Spleen (tissue), 11 donors: Measurements from ENCODE around the gene BIRC5. TPM values are rescaled to one million over a fixed set of nuclear protein-coding genes. Genes with fewer than 3 reads are reported as not detected.
A peak's percentile ranks its signal among the peaks of the same experiment; 100 is the strongest.

Experiments used
- DNase-seq: peaks from one replicate; pipeline ENCODE4 v3.0.0-alpha.2; 2020
- H3K27ac ChIP-seq, 8 donors: fragments of 200-600 bp; sonication (generic) in 7 of 8; 1 replicate in 4 of 8; 2 replicates in 4 of 8; pipeline versions ENCODE4 v1.5.0 to v1.8.0; 2016 to 2021; ENCODE audit warnings: inconsistent platforms in 4 of 8, mild to moderate bottlenecking in 4 of 8, moderate library complexity in 1 of 8
- H3K27me3 ChIP-seq, 7 donors: fragments of 200-600 bp; sonication (generic) in 6 of 7; replicated peaks in 1 of 7; 1 replicate in 4 of 7; 2 replicates in 3 of 7; pipeline versions ENCODE4 v1.5.0 to v1.8.0; 2016 to 2021; ENCODE audit warnings: inconsistent platforms in 3 of 7, mild to moderate bottlenecking in 1 of 7
- H3K36me3 ChIP-seq, 6 donors: fragments of 200-600 bp; sonication (generic) in 5 of 6; 1 replicate in 4 of 6; 2 replicates in 2 of 6; pipeline versions ENCODE4 v1.5.0 to v1.8.0; 2016 to 2021; ENCODE audit warnings: inconsistent platforms in 2 of 6
- H3K4me1 ChIP-seq, 6 donors: fragments of 200-600 bp; sonication (generic) in 5 of 6; 1 replicate in 3 of 6; 2 replicates in 3 of 6; pipeline versions ENCODE4 v1.5.0 to v1.8.0; 2016 to 2021; ENCODE audit warnings: inconsistent platforms in 3 of 6
- H3K4me3 ChIP-seq, 8 donors: fragments of 200-600 bp; sonication (generic) in 7 of 8; 1 replicate in 4 of 8; 2 replicates in 4 of 8; pipeline versions ENCODE4 v1.5.0 to v1.8.0; 2016 to 2021; ENCODE audit warnings: inconsistent platforms in 4 of 8, mild to moderate bottlenecking in 4 of 8, moderate library complexity in 2 of 8
- H3K9me3 ChIP-seq, 8 donors: fragments of 200-600 bp; sonication (generic) in 7 of 8; 1 replicate in 4 of 8; 2 replicates in 4 of 8; pipeline versions ENCODE4 v1.5.0 to v1.8.0; 2016 to 2021; ENCODE audit warnings: inconsistent platforms in 4 of 8
- POLR2A ChIP-seq, 3 donors: fragments of 450-650 bp; IDR thresholded peaks; one replicate each; pipeline ENCODE4 v1.5.1; 2017; ENCODE audit warnings: antibody characterized with exemption in 3 of 3, mild to moderate bottlenecking in 1 of 3
- POLR2AphosphoS5 ChIP-seq, 3 donors: sonication (generic); formaldehyde crosslinking; IDR thresholded peaks; one replicate each; pipeline ENCODE4 v1.5.1; 2017; ENCODE audit warnings: antibody characterized with exemption in 3 of 3
- WGBS, 5 donors: extraction: QIAGEN DNeasy Blood & Tissue Kit in 3 of 5; methylation state at CpG; one replicate each; pipeline versions ENCODE4 v1.1.5 to v1.1.7; 2013 to 2018; 5-methylcytosine and 5-hydroxymethylcytosine counted together
- intact Hi-C: fragments of 100-400 bp; cut with DNase I; formaldehyde crosslinking; loops from one replicate; pipeline ENCODE4 v1.15.0; 2023; ENCODE audit warnings: low total_unique reads
- polyA plus RNA-seq, 3 donors: library from polyadenylated mRNA; stranded (reverse); fragments of 200-250 nt; gene quantifications; one replicate each; pipeline ENCODE4 v1.2.1, GENCODE V29; 2013
- total RNA-seq, 7 donors: library from RNA; depleted of rRNA in 3 of 7; stranded (reverse); fragments of >200 nt in 3 of 7; fragmentation: NEBNext Ultra II Directional in 4 of 7; extraction: Animal tissue kit (Norgen Biotek cat#: 25700) in 4 of 7; gene quantifications; one replicate each; pipeline versions ENCODE4 v1.1.0 to v1.2.1, GENCODE V29; 2016 to 2021
- TF ChIP-seq, protein P1 (sequence below), 11 experiments: fragments of 200-600 bp in 7 of 11; fragments of 450-650 bp in 4 of 11; sonication (generic) in 4 of 11; IDR thresholded peaks in 8 of 11; conservative IDR thresholded peaks in 3 of 11; 1 replicate in 7 of 11; 2 replicates in 4 of 11; pipeline versions ENCODE4 v1.4.0 to v1.8.0; 2016 to 2021; ENCODE audit warnings: antibody characterized with exemption in 11 of 11, inconsistent platforms in 4 of 11, mild to moderate bottlenecking in 1 of 11
- donor health status: healthy with polysubstance abuse.
- donor health status: DM: no; HTN: no; CAD: no; lungs with moderate emphysema.
- donor health status: DM: no; HTN: no; CAD: no.
- donor health status: Bipolar disorder and iron deficiency.
- donor health status: healthy.
- donor health status: DM: no; HTN: no; CAD: no.
- donor health status: DM: yes; HTN: yes; CAD: no.

The BIRC5 gene
- total and polyA plus RNA-seq, 10 donors, result 2.1 to 11.9 (median 6.7) TPM

DNA sequence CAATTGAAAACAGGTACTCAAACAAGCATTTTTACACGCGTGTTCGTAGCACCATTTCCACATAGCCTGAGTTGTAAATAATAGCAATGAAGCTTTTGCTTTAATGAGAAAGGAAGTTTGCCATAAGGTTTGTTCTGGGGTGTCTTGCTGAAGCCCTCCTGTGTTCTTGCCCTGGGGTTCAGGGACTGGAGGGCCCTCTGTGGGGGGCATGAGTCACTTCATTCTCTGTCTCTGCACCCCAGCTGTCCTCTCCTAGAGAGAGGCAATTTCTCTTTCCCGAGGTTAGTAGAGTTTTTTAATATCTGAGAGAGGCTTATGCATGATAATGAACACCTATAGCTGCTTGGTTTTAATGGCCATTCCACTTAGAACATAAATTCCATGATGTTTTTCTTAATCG lies 17.3 kb upstream of the BIRC5 start:
- intact Hi-C loops, result no loop called here
- no peak for DNase-seq
- no peak overlapping the region for H3K4me3 ChIP-seq
- no peak for TF ChIP-seq POLR2AphosphoS5 (IDR thresholded peaks at IDR 0.05)
- TF ChIP-seq, protein P1, sequence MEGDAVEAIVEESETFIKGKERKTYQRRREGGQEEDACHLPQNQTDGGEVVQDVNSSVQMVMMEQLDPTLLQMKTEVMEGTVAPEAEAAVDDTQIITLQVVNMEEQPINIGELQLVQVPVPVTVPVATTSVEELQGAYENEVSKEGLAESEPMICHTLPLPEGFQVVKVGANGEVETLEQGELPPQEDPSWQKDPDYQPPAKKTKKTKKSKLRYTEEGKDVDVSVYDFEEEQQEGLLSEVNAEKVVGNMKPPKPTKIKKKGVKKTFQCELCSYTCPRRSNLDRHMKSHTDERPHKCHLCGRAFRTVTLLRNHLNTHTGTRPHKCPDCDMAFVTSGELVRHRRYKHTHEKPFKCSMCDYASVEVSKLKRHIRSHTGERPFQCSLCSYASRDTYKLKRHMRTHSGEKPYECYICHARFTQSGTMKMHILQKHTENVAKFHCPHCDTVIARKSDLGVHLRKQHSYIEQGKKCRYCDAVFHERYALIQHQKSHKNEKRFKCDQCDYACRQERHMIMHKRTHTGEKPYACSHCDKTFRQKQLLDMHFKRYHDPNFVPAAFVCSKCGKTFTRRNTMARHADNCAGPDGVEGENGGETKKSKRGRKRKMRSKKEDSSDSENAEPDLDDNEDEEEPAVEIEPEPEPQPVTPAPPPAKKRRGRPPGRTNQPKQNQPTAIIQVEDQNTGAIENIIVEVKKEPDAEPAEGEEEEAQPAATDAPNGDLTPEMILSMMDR (IDR thresholded peaks at IDR 0.05 in 8 of 11, conservative IDR thresholded peaks at IDR 0.05 in 3 of 11), result no peak
- H3K36me3 ChIP-seq, result peaks cover 0 to 52% (median 4%) of the 10 kb centered on the region in 6 donors
- peaks cover 0 to 19% (median 3%) of the 10 kb centered on the region in 6 donors for H3K4me1 ChIP-seq
- H3K27ac ChIP-seq, result no peak overlapping the region
- no peaks in the 10 kb centered on the region for H3K9me3 ChIP-seq
- H3K27me3 ChIP-seq, result no peaks in the 10 kb centered on the region
- WGBS, 5 donors, result 77 to 94% (median 92%) methylated on average over 5 of the region's 5 CpGs

DNA sequence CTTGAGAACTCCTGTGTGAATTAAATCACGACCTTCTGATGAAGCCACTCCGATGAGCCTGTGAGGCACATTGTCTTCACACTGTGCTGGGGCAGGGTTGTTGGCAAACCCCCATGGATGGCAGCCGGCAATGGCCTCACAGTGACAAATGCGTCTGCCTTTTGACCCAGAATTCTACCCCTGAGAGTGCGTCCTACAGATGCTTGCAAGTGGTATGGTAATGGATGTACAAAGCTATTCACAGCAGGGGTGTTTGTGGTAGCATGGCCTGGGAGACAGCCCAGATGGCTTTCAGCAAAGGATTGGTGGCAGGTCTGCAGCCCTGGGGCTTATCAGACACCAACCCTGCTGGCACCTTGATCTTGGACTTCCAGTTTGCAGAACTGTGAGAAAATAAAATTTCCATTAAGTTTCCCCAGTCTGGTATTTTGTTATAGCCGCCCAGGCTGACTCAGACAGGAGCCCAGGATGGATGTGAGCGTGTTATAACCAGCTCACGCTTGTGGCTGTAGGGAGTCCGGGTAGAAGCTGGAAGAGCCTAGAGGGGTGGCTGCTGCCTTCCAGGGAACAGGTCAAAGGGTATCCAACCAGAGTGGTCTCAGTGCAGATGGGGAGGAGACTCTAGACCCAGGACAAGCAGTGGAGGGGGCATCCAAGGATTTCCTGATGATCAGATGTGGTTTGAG lies 16.8 kb upstream of the BIRC5 start:
- intact Hi-C loops, result no loop called here
- peaks cover 0 to 19% (median 3%) of the 10 kb centered on the region in 6 donors for H3K4me1 ChIP-seq
- H3K27me3 ChIP-seq, result no peaks in the 10 kb centered on the region
- peaks cover 0 to 49% (median 3%) of the 10 kb centered on the region in 6 donors for H3K36me3 ChIP-seq
- TF ChIP-seq, protein P1 (IDR thresholded peaks at IDR 0.05 in 8 of 11, conservative IDR thresholded peaks at IDR 0.05 in 3 of 11), result no peak
- TF ChIP-seq POLR2A (IDR thresholded peaks at IDR 0.05) (no peak), POLR2AphosphoS5 (IDR thresholded peaks at IDR 0.05) (no peak)
- DNase-seq, result no peak
- peak overlapping the region in 3 of 8 donors; percentile 86 to 92 (median 92) for H3K27ac ChIP-seq
- H3K9me3 ChIP-seq, result no peaks in the 10 kb centered on the region
- no peak overlapping the region for H3K4me3 ChIP-seq
- 91 to 93% (median 91%) methylated on average over 9 of the region's 9 CpGs for WGBS, 5 donors

DNA sequence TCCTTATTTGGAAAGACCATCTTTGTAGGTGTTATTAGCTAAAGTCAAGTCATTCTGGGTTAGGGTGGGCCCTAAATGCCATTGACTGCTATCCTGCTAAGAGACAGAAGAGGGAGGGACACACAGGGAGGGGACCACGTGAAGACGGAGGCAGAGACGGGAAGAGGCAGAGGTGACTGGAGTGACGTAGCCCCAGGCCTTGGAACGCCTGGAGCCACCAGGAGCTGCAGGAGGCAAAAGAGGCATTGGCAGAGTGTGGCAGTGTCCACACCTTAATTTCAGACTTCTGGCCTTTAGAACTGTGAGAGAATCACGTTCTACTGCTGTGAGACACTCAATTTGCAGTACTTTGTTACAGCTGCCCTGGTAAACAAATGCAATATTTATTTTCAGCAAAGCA lies 13.6 kb upstream of the BIRC5 start:
- no peaks in the 10 kb centered on the region for H3K9me3 ChIP-seq
- WGBS, 5 donors, result 92 to 98% (median 95%) methylated on average over 6 of the region's 6 CpGs
- H3K4me1 ChIP-seq, result peaks cover 0 to 19% (median 1%) of the 10 kb centered on the region in 6 donors
- TF ChIP-seq POLR2AphosphoS5 (IDR thresholded peaks at IDR 0.05) (no peak), POLR2A (IDR thresholded peaks at IDR 0.05) (no peak)
- TF ChIP-seq, protein P1 (IDR thresholded peaks at IDR 0.05 in 8 of 11, conservative IDR thresholded peaks at IDR 0.05 in 3 of 11), result no peak
- no peak for DNase-seq
- H3K4me3 ChIP-seq, result no peak overlapping the region
- no peaks in the 10 kb centered on the region for H3K27me3 ChIP-seq
- intact Hi-C loops, result no loop called here
- H3K36me3 ChIP-seq, result peaks cover 0 to 61% (median 3%) of the 10 kb centered on the region in 6 donors
- peak overlapping the region in 2 of 8 donors; percentile 86 to 92 for H3K27ac ChIP-seq

DNA sequence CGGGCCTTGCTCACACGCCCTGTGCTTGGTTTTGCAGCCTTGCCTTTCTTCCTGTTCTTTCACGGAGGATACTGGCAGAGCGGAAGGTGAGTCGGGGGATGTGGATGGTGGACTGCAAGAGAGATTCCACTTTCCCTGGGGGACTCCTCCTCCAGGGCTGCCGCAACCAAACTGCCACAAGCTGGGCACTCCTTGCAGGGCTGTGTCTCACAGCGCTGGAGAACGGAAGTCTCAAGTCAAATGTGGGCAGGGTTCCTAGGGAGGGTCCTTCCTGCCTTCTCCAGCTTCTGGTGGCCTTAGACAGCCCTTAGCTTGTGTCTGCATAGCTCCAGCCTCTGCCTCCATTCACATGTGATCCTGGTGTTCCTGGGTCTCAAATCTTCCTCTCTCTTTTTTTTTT lies 11.4 kb upstream of the BIRC5 start:
- TF ChIP-seq POLR2A (IDR thresholded peaks at IDR 0.05) (no peak), POLR2AphosphoS5 (IDR thresholded peaks at IDR 0.05) (no peak)
- TF ChIP-seq, protein P1 (IDR thresholded peaks at IDR 0.05 in 8 of 11, conservative IDR thresholded peaks at IDR 0.05 in 3 of 11), result no peak
- no peak for DNase-seq
- Histone ChIP-seq H3K27me3 (no peaks in the 10 kb centered on the region), H3K4me1 (peaks cover 0 to 19% (median 1%) of the 10 kb centered on the region in 6 donors), H3K4me3 (no peak overlapping the region), H3K9me3 (no peaks in the 10 kb centered on the region), H3K36me3 (peaks cover 0 to 48% (median 0%) of the 10 kb centered on the region in 6 donors), H3K27ac (no peak overlapping the region)
- intact Hi-C loops, result no loop called here
- 76 to 84% (median 81%) methylated on average over 8 of the region's 8 CpGs for WGBS, 5 donors
